SKM-1 (cell line): ENCODE measurements around the gene INPP4B.

ENCODE experiments used
- DNase-seq: peaks from one replicate; lab custom pipeline; 2025; ENCODE audit not compliant: unreplicated experiment; lab: John Stamatoyannopoulos, UW

INPP4B gene

DNA sequence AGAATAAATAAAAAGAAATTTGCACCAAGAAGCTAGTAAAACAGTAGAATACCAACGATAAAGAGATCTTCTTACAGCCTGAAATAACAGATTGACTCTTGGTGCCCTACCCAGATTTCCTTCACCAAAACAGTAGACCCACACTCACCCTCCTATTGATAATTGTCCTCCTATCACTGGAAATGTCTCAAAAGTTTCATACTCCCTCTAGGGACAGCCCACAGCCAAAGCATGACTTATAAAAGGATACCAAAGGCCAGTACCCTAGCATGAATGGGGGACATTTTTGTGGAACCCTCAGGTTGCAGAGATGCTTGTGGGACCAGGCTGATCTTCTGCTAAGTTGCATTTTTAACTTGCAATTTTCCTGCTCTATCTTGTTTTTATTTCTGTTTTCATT, 104.1 kb downstream of the INPP4B start:
- DNase-seq = no peak

- no peak for DNase-seq
These were observed 117.9 kb downstream of the INPP4B start for GRCh38 chr4:142728233-142728632.

DNA sequence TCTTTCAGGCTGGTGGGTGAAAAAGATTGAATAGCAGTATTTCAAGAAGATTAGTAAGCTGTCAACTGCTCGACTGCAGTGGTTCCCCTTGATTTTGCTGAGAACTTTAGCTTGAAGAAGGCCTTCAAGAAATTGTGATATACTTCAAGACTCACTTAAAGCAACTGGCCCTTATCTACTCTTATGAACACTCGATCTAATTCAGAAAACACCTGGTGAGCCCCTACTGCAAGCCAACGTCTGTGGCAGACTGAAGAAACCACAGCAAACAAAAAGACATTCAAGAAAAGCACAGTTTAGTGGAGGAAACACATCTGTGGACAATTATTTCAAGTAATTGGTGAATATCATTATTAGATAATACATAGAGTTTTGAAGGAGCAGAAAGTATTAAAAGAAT, 119.0 kb downstream of the INPP4B start:
- DNase-seq = no peak

- DNase-seq = no peak
These were observed 120.2 kb downstream of the INPP4B start for GRCh38 chr4:142725886-142726285.

DNA sequence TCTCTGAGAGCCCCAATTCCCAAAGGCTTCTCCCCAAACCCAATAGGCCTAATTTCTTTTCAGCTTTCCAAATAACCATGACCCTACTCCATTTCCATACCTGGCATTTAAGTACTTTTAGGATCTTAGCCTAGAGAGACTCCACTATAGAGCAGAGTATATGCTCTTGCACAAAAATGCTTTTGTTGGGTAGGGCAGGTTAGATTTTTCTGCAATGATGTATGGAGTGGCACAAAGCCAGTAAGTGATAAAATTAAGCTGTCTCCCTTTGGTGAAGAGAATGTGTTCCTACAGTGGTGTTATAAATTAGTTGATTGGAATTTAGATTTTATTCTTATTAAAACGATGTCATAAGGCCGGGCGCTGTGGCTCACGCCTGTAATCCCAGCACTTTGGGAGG, 124.9 kb downstream of the INPP4B start:
- DNase-seq = no peak

DNA sequence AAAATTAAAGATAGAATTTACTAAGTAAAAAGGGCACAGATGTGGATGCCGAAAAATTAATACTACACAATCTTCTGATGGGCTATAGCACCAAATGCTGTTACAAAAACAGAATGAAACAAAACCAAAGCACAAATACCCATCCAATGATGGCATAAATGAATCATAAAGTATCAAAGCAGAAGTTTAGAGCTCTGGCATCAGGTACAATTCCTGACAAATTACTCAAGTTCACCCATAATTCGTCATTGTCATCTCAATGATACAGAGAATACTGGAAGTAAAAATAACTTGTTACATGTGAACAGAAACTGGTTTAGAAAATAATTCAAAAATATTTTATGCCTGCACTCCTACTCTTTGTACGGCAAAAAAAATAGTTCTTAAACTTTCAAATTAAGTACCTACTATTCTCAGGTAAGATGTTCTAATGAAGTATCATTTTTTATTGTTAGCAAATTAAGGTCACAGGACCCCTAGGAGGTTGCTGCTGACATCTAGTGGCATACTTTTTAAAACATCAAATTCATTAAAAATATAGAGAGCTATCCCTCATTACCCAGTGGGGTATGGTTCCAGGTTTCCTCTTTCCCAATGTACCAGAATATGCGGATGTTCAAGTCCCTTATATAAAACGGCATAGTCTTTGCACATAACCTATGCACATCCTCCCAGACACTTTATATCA, 126.1 kb downstream of the INPP4B start:
- no peak for DNase-seq

GRCh38 chr4:142718981-142719380, 127.1 kb downstream of the INPP4B start:
- DNase-seq = no peak

GRCh38 chr4:142715727-142716126, 130.4 kb downstream of the INPP4B start:
- no peak for DNase-seq

DNA sequence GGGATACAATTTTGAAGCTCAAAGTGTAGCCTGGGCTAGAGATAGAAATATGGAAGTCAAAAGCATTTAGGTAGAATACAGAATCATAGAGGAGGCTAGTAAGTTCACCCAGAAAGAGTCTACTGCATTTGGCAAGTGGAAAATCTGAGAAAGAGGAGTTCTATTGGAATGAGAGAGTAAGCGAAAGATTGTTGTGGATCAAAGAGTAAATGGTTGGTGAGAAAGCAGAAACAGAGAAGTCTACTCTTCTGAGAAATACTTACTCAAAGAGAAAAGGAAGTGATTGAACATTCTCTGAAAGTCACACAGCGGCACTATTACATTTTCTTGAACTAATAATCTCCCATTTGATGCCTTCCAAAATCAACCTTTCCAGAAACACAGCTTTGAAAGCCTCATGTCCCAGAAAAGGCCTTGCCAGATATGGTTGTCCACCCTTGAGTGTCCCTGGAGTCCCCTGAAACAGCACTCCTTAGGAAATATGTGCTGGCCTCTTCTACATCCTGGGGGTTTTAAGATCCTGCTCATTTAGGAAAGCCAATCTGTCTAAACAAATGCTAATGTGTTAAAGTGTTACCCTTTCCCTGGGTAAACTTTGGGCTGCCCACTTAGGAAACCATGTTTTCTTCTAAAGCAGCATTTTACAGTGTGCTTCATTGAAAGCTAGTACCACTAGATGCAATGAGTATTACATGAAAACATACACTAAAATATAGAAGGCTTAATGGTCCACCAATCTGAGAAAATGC, 132.6 kb downstream of the INPP4B start:
- DNase-seq = no peak

GRCh38 chr4:142708231-142708630, 137.9 kb downstream of the INPP4B start:
- DNase-seq = no peak

- no peak for DNase-seq
These were observed 138.7 kb downstream of the INPP4B start for GRCh38 chr4:142707401-142707800.

- no peak for DNase-seq
These were observed 139.7 kb downstream of the INPP4B start for GRCh38 chr4:142706381-142706780.

GRCh38 chr4:142705820-142706219, 140.3 kb downstream of the INPP4B start:
- DNase-seq = no peak

DNA sequence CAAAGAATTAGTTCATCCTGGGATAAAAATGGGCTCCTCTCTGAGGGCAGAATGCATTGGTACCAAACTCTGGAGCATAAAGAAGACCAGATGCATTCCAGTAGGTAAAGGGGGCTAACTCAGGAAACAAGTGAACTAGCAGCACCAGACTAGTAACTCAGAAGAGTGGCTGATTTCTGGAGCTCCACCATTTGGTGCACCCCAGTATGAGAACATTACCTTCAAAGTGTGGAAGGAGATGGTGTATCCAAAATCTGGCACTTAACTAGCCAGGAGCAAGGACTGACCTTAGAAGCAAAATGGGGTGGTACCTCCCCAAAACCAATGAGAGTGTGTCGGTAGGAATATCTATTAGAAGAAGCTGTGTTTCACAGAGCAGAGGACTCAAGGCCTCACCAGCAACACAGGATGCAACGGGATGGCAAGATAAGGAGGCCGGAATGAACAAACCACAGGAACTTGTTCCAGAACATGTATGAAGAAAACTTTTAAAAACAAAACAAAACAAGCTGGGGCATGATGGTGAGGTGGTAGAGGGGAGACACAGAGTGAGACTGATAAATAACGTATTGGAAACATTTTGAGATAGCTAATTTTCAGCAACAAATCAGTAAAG, 142.3 kb downstream of the INPP4B start:
- DNase-seq = no peak

DNA sequence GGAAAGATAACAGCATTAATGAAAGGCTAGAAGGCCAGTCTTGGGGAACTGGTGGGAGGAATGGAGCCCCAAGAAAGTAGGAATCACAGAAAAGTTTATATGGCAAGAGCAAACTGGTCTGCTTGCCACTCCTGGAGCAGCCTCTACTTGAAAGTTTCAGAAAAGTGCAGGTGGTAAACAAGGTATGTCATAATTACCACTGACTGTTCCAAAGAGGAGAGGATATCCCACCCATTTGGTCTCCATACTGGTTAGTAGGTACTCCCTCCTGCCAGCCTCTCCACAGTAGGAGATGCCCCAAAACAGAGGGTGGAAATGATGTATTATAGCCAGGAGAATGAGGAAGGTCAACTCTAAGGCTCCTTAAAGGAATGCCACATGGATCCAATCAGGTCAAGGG, 145.1 kb downstream of the INPP4B start:
- no peak for DNase-seq

DNA sequence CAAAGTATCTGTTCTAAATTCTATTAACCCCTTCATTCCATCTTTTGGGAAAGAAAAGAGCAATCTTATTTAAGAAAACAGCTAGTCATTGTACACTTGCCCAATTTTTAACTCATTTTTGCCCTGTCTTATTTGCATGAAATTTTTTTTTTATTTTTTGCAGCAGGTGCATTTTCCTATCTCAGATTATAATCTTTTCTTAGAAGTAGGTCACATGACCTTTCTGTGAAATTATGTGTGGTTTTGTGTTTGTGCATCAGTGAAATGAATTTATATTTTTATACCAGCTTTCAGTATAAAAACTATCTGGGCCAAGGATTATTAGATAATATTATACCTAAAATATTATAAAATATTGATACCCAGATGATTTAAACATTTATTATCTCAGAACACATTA, 145.6 kb downstream of the INPP4B start:
- no peak for DNase-seq

DNA sequence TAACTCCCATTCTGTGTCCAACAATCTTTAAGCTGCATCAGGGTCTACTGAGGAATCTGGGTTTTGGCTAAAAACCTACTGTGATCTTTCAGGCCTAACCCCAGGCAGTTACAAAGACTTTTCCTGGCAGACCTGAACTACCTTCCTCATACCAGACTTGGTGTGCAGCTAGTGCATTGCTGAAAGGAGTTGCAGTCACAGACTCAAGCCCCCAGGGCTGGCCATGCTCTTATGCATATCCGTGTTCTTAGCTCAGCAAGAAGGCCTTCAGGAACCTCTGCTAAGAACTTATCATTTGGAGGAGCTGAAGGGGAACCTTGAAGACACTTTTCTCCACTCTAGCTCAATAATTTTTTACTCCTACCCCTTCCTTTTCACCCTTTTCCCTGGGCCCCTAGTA, 147.5 kb downstream of the INPP4B start:
- DNase-seq = no peak

- DNase-seq = no peak
These were observed 148.2 kb downstream of the INPP4B start for GRCh38 chr4:142697928-142698327.

DNA sequence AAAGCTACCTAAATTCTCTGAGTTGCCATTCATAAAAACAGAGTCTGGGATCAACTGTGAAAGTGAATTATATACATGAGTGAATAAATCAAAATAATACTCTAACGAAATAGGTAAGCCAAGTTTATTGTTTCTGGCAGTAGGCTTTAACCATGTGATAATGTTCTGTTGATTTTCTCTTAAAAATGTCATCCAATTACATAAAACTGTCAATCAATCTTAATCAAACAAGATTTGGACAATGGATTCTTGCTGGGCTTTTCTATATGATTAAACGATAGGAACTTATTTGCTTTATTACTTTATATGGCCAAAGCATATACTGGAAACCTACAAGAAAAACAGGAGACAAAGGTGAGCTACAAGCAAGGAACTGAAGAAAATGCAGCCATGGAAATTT, 148.8 kb downstream of the INPP4B start:
- no peak for DNase-seq

DNA sequence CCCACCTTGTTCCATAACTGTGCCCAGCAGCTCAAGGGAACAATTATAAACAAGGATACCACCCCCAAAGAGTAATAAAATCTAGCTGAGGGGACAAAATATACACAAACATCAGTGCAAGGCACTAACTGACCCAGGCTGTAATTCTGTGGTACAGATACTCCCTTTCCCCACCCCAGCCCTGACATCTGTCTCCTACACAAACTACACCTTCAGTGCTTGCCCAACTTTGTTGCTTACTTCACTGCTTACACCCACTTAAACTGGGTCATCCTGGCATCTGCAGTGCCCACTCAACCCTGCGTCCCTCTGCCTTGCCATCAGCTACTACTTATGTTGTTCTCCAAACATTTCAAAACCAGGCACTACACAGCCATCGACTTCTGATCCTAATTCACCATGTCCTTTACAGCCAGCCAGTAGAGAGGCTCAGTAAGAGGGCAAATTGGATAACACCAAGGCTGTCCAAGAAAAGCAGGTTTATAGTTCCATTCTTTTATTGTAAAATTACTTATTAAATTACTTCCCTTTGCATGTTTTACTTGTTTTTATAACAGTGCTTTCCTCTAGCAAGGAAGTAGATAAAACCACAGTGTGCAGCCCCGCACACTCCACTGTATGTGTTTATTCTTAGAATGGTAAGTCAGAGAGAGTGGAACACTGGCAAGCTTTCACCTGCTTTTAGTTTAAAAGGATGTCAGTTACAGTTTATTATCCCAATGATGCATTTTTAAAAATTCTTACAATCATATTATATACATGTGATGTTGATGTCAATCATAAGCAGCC, 149.6 kb downstream of the INPP4B start:
- DNase-seq = no peak

GRCh38 chr4:142690406-142691163, 155.5 kb downstream of the INPP4B start:
- no peak for DNase-seq
